HG02943 (cell line): Measurements from ENCODE around the gene WDHD1.
"Not testable (repeated sequence)": the region's sequence is repeated elsewhere in the genome, so short reads cannot be mapped to it uniquely, and the experiment has no call there.

Experiments used
- ATAC-seq: cut with Tn5 transposase; IDR thresholded peaks from one replicate; pipeline ENCODE4 v1.9.1; 2021; ENCODE audit warnings: mild to moderate bottlenecking, low read depth, moderate library complexity; ENCODE audit not compliant: unreplicated experiment

WDHD1 gene

GRCh38 chr14:55047301-55048053 lies 20.6 kb upstream of the WDHD1 start:
- no peak for ATAC-seq

- ATAC-seq = no peak
Measured at GRCh38 chr14:55045087-55045486, 18.2 kb upstream of the WDHD1 start.

GRCh38 chr14:55043528-55043927 lies 16.6 kb upstream of the WDHD1 start:
- no peak for ATAC-seq

GRCh38 chr14:55038708-55039107 lies 11.8 kb upstream of the WDHD1 start:
- ATAC-seq = no peak

GRCh38 chr14:55037995-55038394 lies 11.1 kb upstream of the WDHD1 start:
- not testable (repeated sequence) for ATAC-seq

- ATAC-seq = no peak
Measured at GRCh38 chr14:55031190-55031589, 4.3 kb upstream of the WDHD1 start.

GRCh38 chr14:55028476-55028875 lies 1.6 kb upstream of the WDHD1 start:
- ATAC-seq = no peak

GRCh38 chr14:55028066-55028465 lies 1.2 kb upstream of the WDHD1 start:
- ATAC-seq = no peak

GRCh38 chr14:55026441-55026792 lies 482 bp downstream of the WDHD1 start:
- no peak for ATAC-seq

GRCh38 chr14:55025948-55026347 lies 951 bp downstream of the WDHD1 start:
- no peak for ATAC-seq

- not testable (repeated sequence) for ATAC-seq
Measured at GRCh38 chr14:55024365-55024764, 2.5 kb downstream of the WDHD1 start.

GRCh38 chr14:55019968-55020554 lies 6.8 kb downstream of the WDHD1 start:
- no peak for ATAC-seq

- no peak for ATAC-seq
Measured at GRCh38 chr14:55015006-55015405, 11.9 kb downstream of the WDHD1 start.

- no peak for ATAC-seq
Measured at GRCh38 chr14:55005071-55005470, 21.8 kb downstream of the WDHD1 start.

GRCh38 chr14:55000381-55000780 lies 26.5 kb downstream of the WDHD1 start:
- ATAC-seq = no peak

- no peak for ATAC-seq
Measured at GRCh38 chr14:54985156-54985555, 41.7 kb downstream of the WDHD1 start.

- no peak for ATAC-seq
Measured at GRCh38 chr14:54981698-54982097, 45.2 kb downstream of the WDHD1 start.

- ATAC-seq = no peak
Measured at GRCh38 chr14:54979039-54979438, 47.9 kb downstream of the WDHD1 start.

GRCh38 chr14:54976316-54976715 lies 50.6 kb downstream of the WDHD1 start:
- ATAC-seq = no peak

- ATAC-seq = no peak
Measured at GRCh38 chr14:54975856-54976255, 51.0 kb downstream of the WDHD1 start.

GRCh38 chr14:54974788-54975414 lies 52.0 kb downstream of the WDHD1 start:
- no peak for ATAC-seq

GRCh38 chr14:54967496-54967895 lies 59.4 kb downstream of the WDHD1 start:
- no peak for ATAC-seq
